Measurements from ENCODE around the gene EPYC. TPM values are rescaled to one million over a fixed set of nuclear protein-coding genes. Genes with fewer than 3 reads are reported as not detected.

Gene EPYC
- total RNA-seq (2014; rRNA removed): not detected in 2 replicates
- percentile 2 among the genes with signal in this experiment for Bru-seq, nascent RNA
- BruChase-seq, experiment 1, labeled RNA remaining after a 6-hour chase: not detected
- BruChase-seq, experiment 2, labeled RNA remaining after a 2-hour chase: not detected
- long read RNA-seq: 0 reads

- intact Hi-C loops (cut with micrococcal nuclease): no loop called here
- POLR2A ChIA-PET (ENCODE audit: unreplicated experiment): no interaction called here
- no peaks in the 10 kb centered on the region for H3K9me3 ChIP-seq (ENCODE audit: low read length)
- H3K4me1 ChIP-seq (ENCODE audit: insufficient read depth, low read length): peaks cover 26% of the 10 kb centered on the region
- H3K79me2 ChIP-seq (ENCODE audit: low read length): no peaks in the 10 kb centered on the region
- no peaks in the 10 kb centered on the region for H3F3A ChIP-seq (ENCODE audit: low read length, unreplicated experiment)
- H3K9ac ChIP-seq (ENCODE audit: low read length): no peak within 1 kb of the TSS
- H3K4me3 ChIP-seq (ENCODE audit: low read length): no peak within 1 kb of the TSS
- ATAC-seq: no peak
- H3K27me3 ChIP-seq (ENCODE audit: low read length): no peaks in the 10 kb centered on the region
- CTCF ChIA-PET: no interaction called here
- no peak for TF ChIP-seq EZH2 (IDR thresholded peaks at IDR 0.05; ENCODE audit: low read length, unreplicated experiment)
- no peak for TF ChIP-seq CTCF (conservative IDR thresholded peaks at IDR 0.05; ENCODE audit: low read depth, low read length)
- no peak for TF ChIP-seq EZH2phosphoT487 (IDR thresholded peaks at IDR 0.05; ENCODE audit: borderline replicate concordance, low read length)
- no peaks in the 10 kb centered on the region for H4K20me1 ChIP-seq (ENCODE audit: low read length)
- no peak within 1 kb of the TSS for H2AFZ ChIP-seq (ENCODE audit: low read length)
- no TSS peak for BruUV-seq (replicated peaks)
- no peak within 1 kb of the TSS for H3K4me2 ChIP-seq (ENCODE audit: low read length)
- H3K36me3 ChIP-seq (ENCODE audit: low read depth, low read length): no peaks in the 10 kb centered on the region
- H3K27ac ChIP-seq (ENCODE audit: low read length): no peak within 1 kb of the TSS
- DNase-seq: no peak
- H3K9me2 ChIP-seq (replicated peaks; ENCODE audit: low read length): no peaks in the 10 kb centered on the region
These were observed at the start of gene EPYC for GRCh38 chr12:91004872-91005271. Gene EPYC (minus strand): TSS chr12:91004972. CDS start chr12:91002565, 2,407 bp downstream.

GRCh38 chr12:91053951-91054715 lies 49.4 kb upstream of the EPYC start:
- H3K27ac ChIP-seq (ENCODE audit: low read length): no peak overlapping the region
- H3K9me2 ChIP-seq (replicated peaks; ENCODE audit: low read length): no peaks in the 10 kb centered on the region
- no peaks in the 10 kb centered on the region for H3K36me3 ChIP-seq (ENCODE audit: low read depth, low read length)
- H3F3A ChIP-seq (ENCODE audit: low read length, unreplicated experiment): no peaks in the 10 kb centered on the region
- no peaks in the 10 kb centered on the region for H3K79me2 ChIP-seq (ENCODE audit: low read length)
- ChIA-PET CTCF (no interaction called here), POLR2A (ENCODE audit: unreplicated experiment) (no interaction called here)
- TF ChIP-seq EZH2 (IDR thresholded peaks at IDR 0.05; ENCODE audit: low read length, unreplicated experiment) (no peak), EZH2phosphoT487 (IDR thresholded peaks at IDR 0.05; ENCODE audit: borderline replicate concordance, low read length) (no peak), CTCF (conservative IDR thresholded peaks at IDR 0.05; ENCODE audit: low read depth, low read length) (no peak)
- ATAC-seq: no peak
- no peak overlapping the region for H3K9ac ChIP-seq (ENCODE audit: low read length)
- no peaks in the 10 kb centered on the region for H4K20me1 ChIP-seq (ENCODE audit: low read length)
- no peaks in the 10 kb centered on the region for H3K9me3 ChIP-seq (ENCODE audit: low read length)
- no peaks in the 10 kb centered on the region for H3K4me1 ChIP-seq (ENCODE audit: insufficient read depth, low read length)
- H2AFZ ChIP-seq (ENCODE audit: low read length): no peak overlapping the region
- DNase-seq: peak; percentile 35
- intact Hi-C loops (cut with micrococcal nuclease): no loop called here
- H3K27me3 ChIP-seq (ENCODE audit: low read length): no peaks in the 10 kb centered on the region
- BruUV-seq (replicated peaks): no TSS peak
- H3K4me3 ChIP-seq (ENCODE audit: low read length): no peak overlapping the region
- no peak overlapping the region for H3K4me2 ChIP-seq (ENCODE audit: low read length)

GRCh38 chr12:91052026-91052425 lies 47.3 kb upstream of the EPYC start:
- Histone ChIP-seq H4K20me1 (ENCODE audit: low read length) (no peaks in the 10 kb centered on the region), H2AFZ (ENCODE audit: low read length) (no peak overlapping the region), H3K9me2 (replicated peaks; ENCODE audit: low read length) (no peaks in the 10 kb centered on the region), H3K4me1 (ENCODE audit: insufficient read depth, low read length) (no peaks in the 10 kb centered on the region), H3K79me2 (ENCODE audit: low read length) (no peaks in the 10 kb centered on the region), H3F3A (ENCODE audit: low read length, unreplicated experiment) (no peaks in the 10 kb centered on the region), H3K4me2 (ENCODE audit: low read length) (no peak overlapping the region), H3K27ac (ENCODE audit: low read length) (no peak overlapping the region), H3K9ac (ENCODE audit: low read length) (no peak overlapping the region), H3K27me3 (ENCODE audit: low read length) (no peaks in the 10 kb centered on the region), H3K4me3 (ENCODE audit: low read length) (no peak overlapping the region), H3K36me3 (ENCODE audit: low read depth, low read length) (no peaks in the 10 kb centered on the region), H3K9me3 (ENCODE audit: low read length) (no peaks in the 10 kb centered on the region)
- ATAC-seq: no peak
- intact Hi-C loops (cut with micrococcal nuclease): no loop called here
- BruUV-seq (replicated peaks): no TSS peak
- POLR2A ChIA-PET (ENCODE audit: unreplicated experiment): no interaction called here
- TF ChIP-seq EZH2phosphoT487 (IDR thresholded peaks at IDR 0.05; ENCODE audit: borderline replicate concordance, low read length) (no peak), EZH2 (IDR thresholded peaks at IDR 0.05; ENCODE audit: low read length, unreplicated experiment) (no peak), CTCF (conservative IDR thresholded peaks at IDR 0.05; ENCODE audit: low read depth, low read length) (no peak)
- CTCF ChIA-PET: no interaction called here
- no peak for DNase-seq

Measured in PC-3 (cell line).